OCI-LY3 (cell line): Measurements from ENCODE around the gene TSPAN14.

ENCODE experiments used
- EZH2phosphoT487 ChIP-seq: fragments of 200-600 bp; shearing (Covaris generic); IDR thresholded peaks from 2 replicates; pipeline ENCODE4 v1.6.1; 2018; ENCODE audit warnings: antibody characterized with exemption, mixed run types, low read depth
- TF ChIP-seq, protein P1 (sequence below): fragments of 200-600, 300-600 bp; sonication (generic); IDR thresholded peaks from 2 replicates; pipeline ENCODE4 v1.5.1; 2014; ENCODE audit warnings: antibody characterized with exemption, low read length, low read depth

DNA sequence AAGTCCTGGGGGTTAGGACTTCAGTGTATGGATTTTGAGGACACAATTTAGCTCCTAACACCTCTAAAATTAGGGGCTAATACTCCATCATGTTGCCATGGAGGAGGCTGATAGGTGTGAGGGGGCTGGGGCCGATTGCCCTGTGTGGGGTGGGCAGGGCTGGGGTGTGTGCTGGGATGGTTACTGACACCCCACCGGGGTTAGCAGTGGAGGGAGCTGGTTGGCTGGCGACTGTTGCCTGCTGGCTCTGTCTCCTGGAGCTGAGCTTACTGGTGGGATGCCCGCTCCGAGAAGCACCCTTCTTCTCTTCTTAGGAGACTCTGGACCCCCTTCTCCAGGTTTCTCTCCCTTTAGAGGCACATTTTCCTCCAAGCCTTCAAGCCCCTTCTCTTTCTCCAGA is 61.4 kb downstream of the TSPAN14 start:
- TF ChIP-seq, protein P1, sequence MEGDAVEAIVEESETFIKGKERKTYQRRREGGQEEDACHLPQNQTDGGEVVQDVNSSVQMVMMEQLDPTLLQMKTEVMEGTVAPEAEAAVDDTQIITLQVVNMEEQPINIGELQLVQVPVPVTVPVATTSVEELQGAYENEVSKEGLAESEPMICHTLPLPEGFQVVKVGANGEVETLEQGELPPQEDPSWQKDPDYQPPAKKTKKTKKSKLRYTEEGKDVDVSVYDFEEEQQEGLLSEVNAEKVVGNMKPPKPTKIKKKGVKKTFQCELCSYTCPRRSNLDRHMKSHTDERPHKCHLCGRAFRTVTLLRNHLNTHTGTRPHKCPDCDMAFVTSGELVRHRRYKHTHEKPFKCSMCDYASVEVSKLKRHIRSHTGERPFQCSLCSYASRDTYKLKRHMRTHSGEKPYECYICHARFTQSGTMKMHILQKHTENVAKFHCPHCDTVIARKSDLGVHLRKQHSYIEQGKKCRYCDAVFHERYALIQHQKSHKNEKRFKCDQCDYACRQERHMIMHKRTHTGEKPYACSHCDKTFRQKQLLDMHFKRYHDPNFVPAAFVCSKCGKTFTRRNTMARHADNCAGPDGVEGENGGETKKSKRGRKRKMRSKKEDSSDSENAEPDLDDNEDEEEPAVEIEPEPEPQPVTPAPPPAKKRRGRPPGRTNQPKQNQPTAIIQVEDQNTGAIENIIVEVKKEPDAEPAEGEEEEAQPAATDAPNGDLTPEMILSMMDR, result no peak
- TF ChIP-seq EZH2phosphoT487, result no peak
